Panc1 (cell line): ENCODE data around the gene DPH2. TPM values are rescaled to one million over a fixed set of nuclear protein-coding genes. Genes with fewer than 3 reads are reported as not detected.

Source experiments
- ATAC-seq: fragments of 200-7000 bp; cut with Tn5 transposase; 2 replicates; pipeline ENCODE4 v1.9.1; 2020; ENCODE audit warnings: mild to moderate bottlenecking, moderate library complexity
- BruUV-seq: library from RNA; stranded (reverse); fragments of 400-500 nt; replicated peaks from 2 replicates; lab custom pipeline; 2021; lab: Mats Ljungman, UMichigan
- CTCF ChIA-PET: fragments of 300-600 bp; sonication (Branson Sonifier 250); formaldehyde crosslinking; loops from one replicate; lab custom pipeline; 2022; ENCODE audit warnings: antibody characterized with exemption; lab: Charles Lee
- POLR2A ChIA-PET: fragments of 300-600 bp; sonication (Branson Sonifier 250); formaldehyde crosslinking; loops from one replicate; lab custom pipeline; 2022; ENCODE audit warnings: antibody characterized with exemption; lab: Charles Lee
- DNase-seq: peaks from one replicate; pipeline ENCODE4 v3.0.0-alpha.2; 2010; ENCODE audit warnings: low read depth, low spot score
- H3K27ac ChIP-seq: 2 replicates; pipeline ENCODE4 v1.5.1; 2011; ENCODE audit warnings: mild to moderate bottlenecking, low read length, inconsistent platforms
- H3K27me3 ChIP-seq: fragments of 200-500 bp; sonication (Bioruptor generic); 2 replicates; pipeline ENCODE4 v1.6.0; 2014; ENCODE audit warnings: low read length, inconsistent platforms; ENCODE audit not compliant: control insufficient read depth, insufficient read depth
- H3K36me3 ChIP-seq: fragments of 200-500 bp; sonication (Bioruptor generic); 2 replicates; pipeline ENCODE4 v1.5.1; 2014; ENCODE audit warnings: inconsistent platforms, mild to moderate bottlenecking, low read length, moderate library complexity; ENCODE audit not compliant: control insufficient read depth, insufficient read depth
- H3K4me1 ChIP-seq: 2 replicates; pipeline ENCODE4 v1.5.1; 2011; ENCODE audit warnings: inconsistent platforms, mild to moderate bottlenecking, low read length, moderate library complexity; ENCODE audit not compliant: control insufficient read depth, insufficient read depth
- H3K4me3 ChIP-seq, 2 experiments: 2 replicates each; pipeline ENCODE4 v1.5.1; 2011 to 2012; ENCODE audit warnings: low read depth in 2 of 2, low read length in 2 of 2, mild to moderate bottlenecking in 2 of 2, inconsistent platforms in 1 of 2, moderate library complexity in 1 of 2
- H3K9me3 ChIP-seq: fragments of 200-500 bp; sonication (Bioruptor generic); 2 replicates; pipeline ENCODE4 v1.5.1; 2014; ENCODE audit warnings: low read depth, mild to moderate bottlenecking, inconsistent platforms, low read length, moderate library complexity; ENCODE audit not compliant: control insufficient read depth, insufficient read depth
- CTCF ChIP-seq: fragments of 450-650 bp; IDR thresholded peaks from 2 replicates; pipeline ENCODE4 v1.5.1; 2017; ENCODE audit warnings: mild to moderate bottlenecking
- POLR2AphosphoS5 ChIP-seq: IDR thresholded peaks from 2 replicates; pipeline ENCODE4 v1.6.1; 2012; ENCODE audit warnings: mild to moderate bottlenecking, low read depth, low read length, moderate library complexity
- REST ChIP-seq, 2 experiments: IDR thresholded peaks; 2 replicates each; pipeline ENCODE4 v1.6.1; 2011 to 2012; ENCODE audit warnings: low read depth in 2 of 2, control low read depth in 1 of 2, low read length in 1 of 2, mild to moderate bottlenecking in 1 of 2, moderate library complexity in 1 of 2; ENCODE audit not compliant: insufficient read depth in 1 of 2
- SIN3A ChIP-seq: IDR thresholded peaks from 2 replicates; pipeline ENCODE4 v1.6.1; 2012; ENCODE audit warnings: low read depth, mild to moderate bottlenecking, low read length, moderate library complexity, borderline replicate concordance; ENCODE audit not compliant: insufficient read depth
- TCF7L2 ChIP-seq: IDR thresholded peaks from 2 replicates; pipeline ENCODE4 v1.6.1; 2011; ENCODE audit warnings: mild to moderate bottlenecking, low read depth, low read length, inconsistent platforms
- in situ Hi-C: cut with HindIII; loops from 2 replicates; pipeline ENCODE4 v1.10.0; 2016; ENCODE audit warnings: low sequenced_read_pairs, low pct_unique_long_range_greater_than_20kb
- intact Hi-C: fragments of 100-400 bp; cut with micrococcal nuclease; formaldehyde crosslinking; loops from one replicate; pipeline ENCODE4 v1.10.0; 2022; ENCODE audit not compliant: unreplicated experiment
- total RNA-seq: library from RNA; stranded (reverse); gene quantifications from one replicate; pipeline ENCODE4 v1.2.1, GENCODE V29; 2021; ENCODE audit not compliant: unreplicated experiment

Gene DPH2
- total RNA-seq, 1 experiment from 2014 or later: 76.0 TPM

- Histone ChIP-seq H3K9me3 (no peaks in the 10 kb centered on the region), H3K4me1 (no peaks in the 10 kb centered on the region), H3K27me3 (no peaks in the 10 kb centered on the region), H3K4me3 (no peak overlapping the region), H3K36me3 (peaks cover 3% of the 10 kb centered on the region), H3K27ac (no peak overlapping the region)
- in situ Hi-C loops (no loop called here), intact Hi-C loops (no loop called here)
- POLR2A ChIA-PET: no interaction called here
- ATAC-seq (no peak), DNase-seq (no peak)
- TF ChIP-seq TCF7L2: no peak
- no peak for TF ChIP-seq SIN3A
- TF ChIP-seq REST (IDR thresholded peaks at IDR 0.05; ENCODE audit: insufficient read depth in 1 of 2, low read depth in 2 of 2, low read length in 1 of 2): no peak
- TF ChIP-seq POLR2AphosphoS5: no peak
- TF ChIP-seq CTCF: no peak
- CTCF ChIA-PET: no interaction called here
- no TSS peak for BruUV-seq
Measured at GRCh38 chr1:43963006-43963405, 6.8 kb upstream of the DPH2 start.

- intact Hi-C loops (no loop called here), in situ Hi-C loops (no loop called here)
- TF ChIP-seq CTCF: no peak
- no peak for TF ChIP-seq TCF7L2
- no peak for TF ChIP-seq SIN3A
- no peak for TF ChIP-seq POLR2AphosphoS5
- TF ChIP-seq REST (IDR thresholded peaks at IDR 0.05; ENCODE audit: insufficient read depth in 1 of 2, low read depth in 2 of 2, low read length in 1 of 2): no peak
- Histone ChIP-seq H3K4me3 (no peak overlapping the region), H3K9me3 (no peaks in the 10 kb centered on the region), H3K27me3 (no peaks in the 10 kb centered on the region), H3K36me3 (peaks cover 3% of the 10 kb centered on the region), H3K4me1 (no peaks in the 10 kb centered on the region), H3K27ac (no peak overlapping the region)
- ATAC-seq (no peak), DNase-seq (no peak)
- ChIA-PET CTCF (no interaction called here), POLR2A (no interaction called here)
- no TSS peak for BruUV-seq
Measured at GRCh38 chr1:43963890-43964289, 5.9 kb upstream of the DPH2 start.
